ENCODE measurements around the gene SLC27A2.
"Not testable (repeated sequence)": the region's sequence is repeated elsewhere in the genome, so short reads cannot be mapped to it uniquely, and the experiment has no call there.

SLC27A2 gene

GRCh38 chr15:50162969-50163718, 18.9 kb upstream of the SLC27A2 start:
- FAIRE-seq = no peak
- DNase-seq (ENCODE audit: extremely low spot score, insufficient read length, low read depth) = no peak

GRCh38 chr15:50163719-50164410, 18.1 kb upstream of the SLC27A2 start:
- FAIRE-seq (no peak), DNase-seq (ENCODE audit: extremely low spot score, insufficient read length, low read depth) (no peak)

GRCh38 chr15:50164458-50164857, 17.5 kb upstream of the SLC27A2 start:
- FAIRE-seq (no peak), DNase-seq (ENCODE audit: extremely low spot score, insufficient read length, low read depth) (no peak)

DNA sequence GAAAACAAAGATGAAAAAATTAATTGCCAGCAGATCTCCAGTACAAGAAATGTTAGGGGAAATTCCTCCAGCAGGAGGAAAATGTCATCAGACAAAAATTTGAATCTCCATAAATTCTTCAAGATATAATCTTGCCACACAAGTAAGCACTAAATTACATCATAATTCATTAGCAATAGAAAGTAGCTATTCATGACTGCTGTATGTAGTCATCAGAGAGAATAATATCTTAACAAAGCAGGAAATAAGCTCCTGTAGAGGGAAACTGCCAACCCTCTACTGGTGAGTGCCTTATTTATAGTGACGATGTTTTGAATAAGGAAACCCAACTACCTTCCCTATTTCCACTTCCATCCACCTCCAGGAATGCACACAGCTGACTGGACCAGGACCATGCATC, 15.8 kb upstream of the SLC27A2 start:
- FAIRE-seq (no peak), DNase-seq (ENCODE audit: extremely low spot score, insufficient read length, low read depth) (no peak)

DNA sequence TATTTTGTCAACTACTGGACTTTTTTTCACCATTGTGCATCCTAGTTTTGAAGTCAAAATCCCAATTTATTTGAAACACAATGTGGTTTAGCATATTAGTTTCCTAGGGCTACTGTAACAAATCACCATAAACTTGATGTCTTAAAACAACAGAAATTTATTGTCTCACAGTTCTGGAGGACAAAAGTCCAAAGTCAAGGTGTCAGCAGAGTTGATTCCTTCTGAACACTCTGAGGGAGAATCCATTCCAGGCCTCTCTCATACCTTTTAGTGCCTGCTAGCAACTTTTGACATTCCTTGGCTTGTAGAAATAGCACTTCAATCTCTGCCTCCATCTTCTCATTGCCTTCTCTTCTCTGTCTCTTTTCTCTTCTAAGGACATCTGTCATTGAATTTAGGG, 14.9 kb upstream of the SLC27A2 start:
- FAIRE-seq = no peak
- DNase-seq (ENCODE audit: extremely low spot score, insufficient read length, low read depth) = no peak

DNA sequence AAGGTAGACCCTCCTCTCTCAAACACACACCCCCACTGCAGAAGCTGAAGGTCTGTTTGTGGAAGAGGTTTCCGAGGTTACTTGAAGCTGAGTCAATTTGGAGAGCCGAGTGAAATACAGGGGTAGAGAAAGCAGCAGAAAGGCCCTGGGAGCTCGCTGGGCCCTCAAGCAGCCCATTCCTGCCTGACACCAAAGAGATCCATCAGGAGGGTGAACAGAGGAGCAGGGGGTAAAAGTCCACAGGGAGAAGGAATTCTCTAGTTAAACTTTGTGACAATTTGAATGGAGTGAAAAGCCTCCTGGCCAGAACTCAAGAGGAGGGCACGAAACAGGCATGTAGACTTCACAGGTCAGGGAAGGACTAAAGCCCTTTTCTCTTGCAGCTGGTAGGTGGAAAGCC, 13.6 kb upstream of the SLC27A2 start:
- FAIRE-seq (no peak), DNase-seq (ENCODE audit: extremely low spot score, insufficient read length, low read depth) (no peak)

- FAIRE-seq (no peak), DNase-seq (ENCODE audit: extremely low spot score, insufficient read length, low read depth) (no peak)
Measured at GRCh38 chr15:50168783-50169411, 13.1 kb upstream of the SLC27A2 start.

- FAIRE-seq; DNase-seq (ENCODE audit: extremely low spot score, insufficient read length, low read depth): not testable (repeated sequence)
Measured at GRCh38 chr15:50172360-50172895, 9.6 kb upstream of the SLC27A2 start.

DNA sequence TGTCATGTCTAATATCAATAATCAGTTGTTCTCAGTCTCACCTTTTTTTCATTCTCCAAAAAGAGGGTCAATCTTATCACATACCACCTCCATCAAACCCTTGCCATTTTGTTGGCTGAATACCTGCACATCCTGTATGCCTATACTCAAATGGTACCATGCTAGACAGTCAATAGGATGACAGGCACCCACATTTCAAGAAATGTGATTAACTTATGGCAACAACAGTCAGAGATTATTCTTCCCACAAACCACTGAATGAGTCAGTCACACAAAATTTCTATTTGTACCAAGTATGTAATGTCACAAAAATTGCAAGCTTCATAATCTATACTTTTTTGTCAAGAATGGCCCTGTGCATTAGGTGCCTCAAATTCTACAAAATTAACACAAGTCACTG, 5.1 kb upstream of the SLC27A2 start:
- FAIRE-seq (no peak), DNase-seq (ENCODE audit: extremely low spot score, insufficient read length, low read depth) (no peak)

- no peak for DNase-seq (ENCODE audit: extremely low spot score, insufficient read length, low read depth)
- no peak for FAIRE-seq
Measured at GRCh38 chr15:50180091-50180490, 1.9 kb upstream of the SLC27A2 start.

GRCh38 chr15:50180582-50180981, 1.4 kb upstream of the SLC27A2 start:
- FAIRE-seq = no peak
- no peak for DNase-seq (ENCODE audit: extremely low spot score, insufficient read length, low read depth)

GRCh38 chr15:50181201-50181968, 611 bp upstream of the SLC27A2 start:
- FAIRE-seq = no peak
- DNase-seq (ENCODE audit: extremely low spot score, insufficient read length, low read depth) = no peak

DNA sequence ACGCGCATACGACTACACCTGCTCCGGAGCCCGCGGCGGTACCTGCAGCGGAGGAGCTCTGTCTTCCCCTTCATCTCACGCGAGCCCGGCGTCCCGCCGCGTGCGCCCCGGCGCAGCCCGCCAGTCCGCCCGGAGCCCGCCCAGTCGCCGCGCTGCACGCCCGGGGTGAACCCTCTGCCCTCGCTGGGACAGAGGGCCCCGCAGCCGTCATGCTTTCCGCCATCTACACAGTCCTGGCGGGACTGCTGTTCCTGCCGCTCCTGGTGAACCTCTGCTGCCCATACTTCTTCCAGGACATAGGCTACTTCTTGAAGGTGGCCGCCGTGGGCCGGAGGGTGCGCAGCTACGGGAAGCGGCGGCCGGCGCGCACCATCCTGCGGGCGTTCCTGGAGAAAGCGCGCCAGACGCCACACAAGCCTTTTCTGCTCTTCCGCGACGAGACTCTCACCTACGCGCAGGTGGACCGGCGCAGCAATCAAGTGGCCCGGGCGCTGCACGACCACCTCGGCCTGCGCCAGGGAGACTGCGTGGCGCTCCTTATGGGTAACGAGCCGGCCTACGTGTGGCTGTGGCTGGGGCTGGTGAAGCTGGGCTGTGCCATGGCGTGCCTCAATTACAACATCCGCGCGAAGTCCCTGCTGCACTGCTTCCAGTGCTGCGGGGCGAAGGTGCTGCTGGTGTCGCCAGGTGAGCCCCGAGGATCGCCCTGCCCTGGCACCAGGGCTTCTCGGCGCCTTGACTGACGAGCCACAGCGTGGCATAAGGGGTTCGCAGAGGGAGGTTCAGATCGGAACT, 420 bp downstream of the SLC27A2 start:
- DNase-seq (ENCODE audit: extremely low spot score, insufficient read length, low read depth) (no peak), FAIRE-seq (no peak)

DNA sequence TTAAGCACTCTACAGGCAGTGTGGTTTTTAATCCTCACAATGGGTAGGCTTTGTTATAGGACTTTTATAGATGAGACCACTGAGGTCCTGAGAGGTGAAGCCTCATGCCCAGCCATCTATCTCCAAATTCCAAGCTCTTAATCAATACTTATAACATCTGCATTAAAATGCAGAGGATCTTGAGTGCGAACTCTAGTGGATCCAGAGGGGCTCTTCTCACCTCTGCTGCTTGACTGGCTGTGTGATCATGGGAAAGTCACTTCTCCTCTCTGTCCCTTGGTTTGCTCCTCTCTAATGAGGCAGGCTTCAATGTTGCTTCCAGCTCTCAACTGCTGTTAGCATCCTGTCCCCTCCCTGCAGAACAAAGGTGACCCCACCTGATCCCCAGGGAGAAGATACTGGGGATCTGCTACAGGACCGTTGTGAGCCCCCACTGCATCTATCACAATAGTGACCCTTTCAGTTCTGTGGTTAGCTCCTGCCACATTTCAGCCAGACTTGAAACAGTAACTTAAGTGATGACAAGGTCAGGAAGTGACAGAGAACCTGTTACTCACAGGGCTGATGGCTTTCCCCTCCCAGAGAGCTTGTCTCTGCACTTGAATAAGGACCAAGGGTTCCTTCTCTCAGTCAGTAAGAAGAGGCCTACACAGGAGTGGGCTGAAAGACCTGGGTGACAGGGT, 1.3 kb downstream of the SLC27A2 start:
- DNase-seq (ENCODE audit: extremely low spot score, insufficient read length, low read depth) = no peak
- peak; percentile 75 for FAIRE-seq

- FAIRE-seq = no peak
- no peak for DNase-seq (ENCODE audit: extremely low spot score, insufficient read length, low read depth)
Measured at GRCh38 chr15:50184863-50185504, 3.0 kb downstream of the SLC27A2 start.

DNA sequence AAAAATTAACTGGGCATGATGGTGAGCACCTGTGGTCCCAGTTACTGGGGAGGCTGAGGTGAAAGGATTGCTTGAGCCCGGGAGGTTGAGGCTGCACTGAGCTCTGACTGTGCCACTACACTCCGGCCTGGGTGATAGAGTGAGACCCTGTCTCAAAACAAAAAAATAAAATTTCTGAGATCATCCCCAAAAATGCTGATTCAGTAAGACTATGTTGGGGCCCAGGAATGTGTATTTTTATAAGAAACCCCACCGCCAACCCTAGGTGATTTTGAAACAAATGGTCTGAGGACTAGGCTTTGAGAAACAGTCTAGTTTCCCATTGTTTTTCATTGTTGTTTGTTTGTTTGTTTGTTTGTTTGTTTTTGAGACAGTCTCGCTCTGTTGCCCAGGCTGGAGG, 4.1 kb downstream of the SLC27A2 start:
- FAIRE-seq = no peak
- no peak for DNase-seq (ENCODE audit: extremely low spot score, insufficient read length, low read depth)

GRCh38 chr15:50186752-50187151, 4.8 kb downstream of the SLC27A2 start:
- no peak for DNase-seq (ENCODE audit: extremely low spot score, insufficient read length, low read depth)
- FAIRE-seq = no peak

DNA sequence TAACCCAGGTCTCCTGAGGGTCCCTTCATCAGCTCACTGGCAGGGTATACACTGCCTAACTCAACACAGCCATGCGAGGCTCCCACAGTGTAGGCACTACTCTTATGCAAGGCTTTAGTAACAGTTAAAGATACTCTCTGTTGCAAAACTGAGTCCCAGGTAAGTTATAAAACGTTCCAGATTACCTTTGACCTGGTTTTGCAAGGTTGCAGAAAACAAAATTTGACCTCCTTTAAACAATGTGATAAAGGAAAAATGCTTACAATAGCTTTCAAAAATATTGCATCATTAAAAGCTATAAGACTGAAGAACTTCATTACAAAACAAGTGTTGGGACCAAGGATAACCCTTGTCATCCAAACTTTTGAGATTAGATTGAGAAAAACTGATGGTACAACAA, 5.5 kb downstream of the SLC27A2 start:
- DNase-seq (ENCODE audit: extremely low spot score, insufficient read length, low read depth) (no peak), FAIRE-seq (no peak)
